ENCODE data around the gene GORAB.

GORAB gene

GRCh38 chr1:170531758-170532657, at the start of gene GORAB:
GORAB (plus strand) TSS chr1:170532166; CDS start chr1:170532224, 58 bp downstream.
- no peak for TF ChIP-seq CTCF (IDR thresholded peaks at IDR 0.05; ENCODE audit: low read depth, low read length, missing control alignments)
- peak within 1 kb of the TSS; percentile 81 for H3K4me3 ChIP-seq (ENCODE audit: low read depth, low read length)
- peak; percentile 74 for DNase-seq (ENCODE audit: low read depth)

GRCh38 chr1:170483051-170483450, 48.9 kb upstream of the GORAB start:
- TF ChIP-seq CTCF (IDR thresholded peaks at IDR 0.05; ENCODE audit: low read depth, low read length, missing control alignments): no peak
- no peak for DNase-seq (ENCODE audit: low read depth)
- no peak overlapping the region for H3K4me3 ChIP-seq (ENCODE audit: low read depth, low read length)

- TF ChIP-seq CTCF (IDR thresholded peaks at IDR 0.05; ENCODE audit: low read depth, low read length, missing control alignments): no peak
- DNase-seq (ENCODE audit: low read depth): no peak
- no peak overlapping the region for H3K4me3 ChIP-seq (ENCODE audit: low read depth, low read length)
Observed at GRCh38 chr1:170487503-170487902, 44.5 kb upstream of the GORAB start.

GRCh38 chr1:170491291-170491690, 40.7 kb upstream of the GORAB start:
- TF ChIP-seq CTCF (IDR thresholded peaks at IDR 0.05; ENCODE audit: low read depth, low read length, missing control alignments): no peak
- H3K4me3 ChIP-seq (ENCODE audit: low read depth, low read length): no peak overlapping the region

GRCh38 chr1:170494369-170494768, 37.6 kb upstream of the GORAB start:
- no peak for TF ChIP-seq CTCF (IDR thresholded peaks at IDR 0.05; ENCODE audit: low read depth, low read length, missing control alignments)
- no peak overlapping the region for H3K4me3 ChIP-seq (ENCODE audit: low read depth, low read length)
- DNase-seq (ENCODE audit: low read depth): no peak

More at GRCh38 chr1:170491291-170491690, 40.7 kb upstream of the GORAB start:
- no peak for DNase-seq (ENCODE audit: low read depth)

- DNase-seq (ENCODE audit: low read depth): no peak
- no peak overlapping the region for H3K4me3 ChIP-seq (ENCODE audit: low read depth, low read length)
- no peak for TF ChIP-seq CTCF (IDR thresholded peaks at IDR 0.05; ENCODE audit: low read depth, low read length, missing control alignments)
Observed at GRCh38 chr1:170495006-170495405, 37.0 kb upstream of the GORAB start.

GRCh38 chr1:170498876-170499275, 33.1 kb upstream of the GORAB start:
- no peak overlapping the region for H3K4me3 ChIP-seq (ENCODE audit: low read depth, low read length)
- TF ChIP-seq CTCF (IDR thresholded peaks at IDR 0.05; ENCODE audit: low read depth, low read length, missing control alignments): no peak
- DNase-seq (ENCODE audit: low read depth): no peak

Data from GM12864 (cell line).